HG03103 (cell line): ENCODE data around the gene NHSL1.

Experiments
- ATAC-seq: cut with Tn5 transposase; IDR thresholded peaks from one replicate; pipeline ENCODE4 v1.9.1; 2021; ENCODE audit warnings: low read depth; ENCODE audit not compliant: unreplicated experiment

The NHSL1 gene

DNA sequence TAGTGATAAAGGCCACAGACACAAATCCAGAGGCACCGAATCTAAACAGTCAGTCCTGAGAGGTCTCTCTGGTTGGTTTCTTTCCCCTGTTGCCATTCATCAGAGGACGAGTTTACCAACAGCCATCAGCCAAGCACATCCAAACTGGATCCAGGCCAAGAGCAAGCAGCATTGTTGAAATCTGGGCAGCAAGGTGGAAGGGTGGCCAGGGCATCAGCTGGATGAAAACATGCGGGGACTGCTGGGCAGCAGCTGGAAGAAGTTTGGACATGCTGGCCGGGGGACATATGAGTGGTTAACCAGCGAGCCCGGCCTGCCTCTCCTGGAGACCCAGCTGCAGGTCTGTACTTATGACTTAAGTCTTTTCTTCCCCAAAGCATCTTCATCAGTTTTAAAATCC is 121.5 kb downstream of the NHSL1 start, which contains the start of gene SMIM28:
TSS of gene SMIM28 (plus strand) at position 62 of the 400 bp plus-strand sequence. CDS start at position 230, 168 bp downstream.
- no peak for ATAC-seq

GRCh38 chr6:138377042-138377441 is 122.3 kb downstream of the NHSL1 start:
- no peak for ATAC-seq

- ATAC-seq: no peak
These were observed 124.5 kb downstream of the NHSL1 start for GRCh38 chr6:138374815-138375214.

- no peak for ATAC-seq
These were observed 125.1 kb downstream of the NHSL1 start for GRCh38 chr6:138374230-138374629.

DNA sequence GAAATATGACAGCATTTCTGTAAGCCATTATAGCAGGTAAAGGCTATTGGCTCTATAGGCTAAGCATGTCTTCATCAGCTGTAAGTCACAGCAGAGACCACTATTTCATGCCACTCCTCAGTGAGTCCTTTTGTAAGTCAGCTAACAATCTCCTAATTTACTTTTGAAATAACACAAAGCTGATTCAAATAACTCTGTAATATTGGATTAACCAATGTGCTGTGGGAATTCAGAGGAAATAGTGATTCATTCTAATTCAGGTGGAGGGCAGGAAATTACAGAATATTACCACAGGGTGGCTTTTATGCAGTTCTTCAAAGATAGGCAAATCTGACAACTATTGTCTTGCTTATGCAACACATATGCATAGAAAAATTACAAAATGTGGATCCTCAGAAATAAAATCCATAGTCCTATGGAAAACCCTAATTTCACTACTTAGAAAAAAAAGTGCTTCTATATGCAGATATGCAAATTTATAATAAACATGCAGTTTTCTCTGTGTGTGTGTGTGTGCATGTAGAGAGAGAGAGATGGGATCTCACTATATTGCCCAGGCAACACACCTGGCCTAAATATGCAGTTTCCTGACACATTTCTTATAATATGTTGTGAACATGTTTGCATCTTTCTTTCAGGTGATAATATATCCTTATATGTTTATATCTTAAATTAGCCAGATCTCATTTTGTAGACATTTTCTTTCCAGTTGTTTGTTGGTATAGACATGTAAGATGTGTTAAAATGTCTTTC is 126.4 kb downstream of the NHSL1 start:
- no peak for ATAC-seq
